DND-41 (cell line): ENCODE measurements around the gene EXOC6.

ENCODE experiments used
- EZH2 ChIP-seq: IDR thresholded peaks from 3 replicates; pipeline ENCODE4 v1.6.1; 2012; ENCODE audit warnings: borderline replicate concordance, low read depth, mild to moderate bottlenecking, moderate library complexity, low read length, inconsistent platforms; ENCODE audit not compliant: severe bottlenecking
- TF ChIP-seq, protein P1 (sequence below): IDR thresholded peaks from 2 replicates; pipeline ENCODE4 v1.5.1; 2012; ENCODE audit warnings: borderline replicate concordance, low read length, moderate library complexity, mild to moderate bottlenecking; ENCODE audit not compliant: poor library complexity, severe bottlenecking; ENCODE audit errors: extremely low read depth

DNA sequence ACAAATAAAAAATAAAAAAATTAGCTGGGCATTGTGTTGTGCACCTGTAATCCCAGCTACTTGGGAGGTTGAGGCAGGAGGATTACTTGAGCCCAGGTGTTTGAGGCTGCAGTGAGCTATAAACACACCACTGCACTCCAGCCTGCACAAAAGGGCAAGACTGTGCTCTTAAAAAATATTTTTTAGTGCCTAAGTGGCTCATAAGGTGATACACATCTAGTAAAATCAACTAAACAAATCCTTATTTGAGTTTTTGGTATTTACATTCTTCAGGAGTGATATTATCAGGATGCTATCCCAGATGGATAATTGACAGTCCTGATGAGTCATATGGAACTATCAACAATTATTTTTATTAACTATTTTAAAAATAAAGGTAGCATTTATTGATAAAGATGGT lies 93.9 kb downstream of the EXOC6 start:
- no peak for TF ChIP-seq EZH2
- TF ChIP-seq, protein P1, sequence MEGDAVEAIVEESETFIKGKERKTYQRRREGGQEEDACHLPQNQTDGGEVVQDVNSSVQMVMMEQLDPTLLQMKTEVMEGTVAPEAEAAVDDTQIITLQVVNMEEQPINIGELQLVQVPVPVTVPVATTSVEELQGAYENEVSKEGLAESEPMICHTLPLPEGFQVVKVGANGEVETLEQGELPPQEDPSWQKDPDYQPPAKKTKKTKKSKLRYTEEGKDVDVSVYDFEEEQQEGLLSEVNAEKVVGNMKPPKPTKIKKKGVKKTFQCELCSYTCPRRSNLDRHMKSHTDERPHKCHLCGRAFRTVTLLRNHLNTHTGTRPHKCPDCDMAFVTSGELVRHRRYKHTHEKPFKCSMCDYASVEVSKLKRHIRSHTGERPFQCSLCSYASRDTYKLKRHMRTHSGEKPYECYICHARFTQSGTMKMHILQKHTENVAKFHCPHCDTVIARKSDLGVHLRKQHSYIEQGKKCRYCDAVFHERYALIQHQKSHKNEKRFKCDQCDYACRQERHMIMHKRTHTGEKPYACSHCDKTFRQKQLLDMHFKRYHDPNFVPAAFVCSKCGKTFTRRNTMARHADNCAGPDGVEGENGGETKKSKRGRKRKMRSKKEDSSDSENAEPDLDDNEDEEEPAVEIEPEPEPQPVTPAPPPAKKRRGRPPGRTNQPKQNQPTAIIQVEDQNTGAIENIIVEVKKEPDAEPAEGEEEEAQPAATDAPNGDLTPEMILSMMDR, result no peak
